IPS-15b (cell line): ENCODE data around the gene MCFD2.

Source experiments
- H3K27me3 ChIP-seq: one replicate; pipeline ENCODE4 v1.6.1; 2013; ENCODE audit warnings: low read length; ENCODE audit not compliant: control insufficient read depth, insufficient read depth
- H3K36me3 ChIP-seq: one replicate; pipeline ENCODE4 v1.6.1; 2013; ENCODE audit warnings: low read length; ENCODE audit not compliant: control insufficient read depth, insufficient read depth
- H3K4me1 ChIP-seq: one replicate; pipeline ENCODE4 v1.6.1; 2013; ENCODE audit warnings: mild to moderate bottlenecking, low read length; ENCODE audit not compliant: control insufficient read depth, insufficient read depth
- H3K4me3 ChIP-seq: one replicate; pipeline ENCODE4 v1.5.1; 2013; ENCODE audit warnings: low read depth, low read length
- H3K9ac ChIP-seq: one replicate; pipeline ENCODE4 v1.6.1; 2013; ENCODE audit warnings: low read depth, mild to moderate bottlenecking, low read length
- H3K9me3 ChIP-seq: one replicate; pipeline ENCODE4 v1.6.1; 2013; ENCODE audit warnings: mild to moderate bottlenecking, low read length; ENCODE audit not compliant: control insufficient read depth, insufficient read depth

MCFD2 gene

GRCh38 chr2:46929612-46930011, 14.0 kb upstream of the MCFD2 start:
- no peaks in the 10 kb centered on the region for H3K36me3 ChIP-seq
- H3K9ac ChIP-seq: no peak overlapping the region
- H3K4me1 ChIP-seq: peaks cover 6% of the 10 kb centered on the region
- no peak overlapping the region for H3K4me3 ChIP-seq
- H3K9me3 ChIP-seq: no peaks in the 10 kb centered on the region
- no peaks in the 10 kb centered on the region for H3K27me3 ChIP-seq

GRCh38 chr2:46926863-46927262, 11.3 kb upstream of the MCFD2 start:
- H3K4me3 ChIP-seq: no peak overlapping the region
- H3K4me1 ChIP-seq: peaks cover 6% of the 10 kb centered on the region

GRCh38 chr2:46925474-46926351, 10.1 kb upstream of the MCFD2 start:
- no peak overlapping the region for H3K4me3 ChIP-seq
- no peaks in the 10 kb centered on the region for H3K36me3 ChIP-seq
- H3K4me1 ChIP-seq: peaks cover 6% of the 10 kb centered on the region
- H3K9ac ChIP-seq: no peak overlapping the region
- H3K9me3 ChIP-seq: no peaks in the 10 kb centered on the region
- no peaks in the 10 kb centered on the region for H3K27me3 ChIP-seq

More at GRCh38 chr2:46926863-46927262, 11.3 kb upstream of the MCFD2 start:
- no peaks in the 10 kb centered on the region for H3K27me3 ChIP-seq
- H3K9ac ChIP-seq: no peak overlapping the region
- no peaks in the 10 kb centered on the region for H3K9me3 ChIP-seq
- no peaks in the 10 kb centered on the region for H3K36me3 ChIP-seq

GRCh38 chr2:46924608-46925007, 9.0 kb upstream of the MCFD2 start:
- peaks cover 6% of the 10 kb centered on the region for H3K4me1 ChIP-seq
- no peaks in the 10 kb centered on the region for H3K36me3 ChIP-seq
- no peaks in the 10 kb centered on the region for H3K27me3 ChIP-seq
- H3K9ac ChIP-seq: no peak overlapping the region
- H3K4me3 ChIP-seq: no peak overlapping the region
- no peaks in the 10 kb centered on the region for H3K9me3 ChIP-seq

DNA sequence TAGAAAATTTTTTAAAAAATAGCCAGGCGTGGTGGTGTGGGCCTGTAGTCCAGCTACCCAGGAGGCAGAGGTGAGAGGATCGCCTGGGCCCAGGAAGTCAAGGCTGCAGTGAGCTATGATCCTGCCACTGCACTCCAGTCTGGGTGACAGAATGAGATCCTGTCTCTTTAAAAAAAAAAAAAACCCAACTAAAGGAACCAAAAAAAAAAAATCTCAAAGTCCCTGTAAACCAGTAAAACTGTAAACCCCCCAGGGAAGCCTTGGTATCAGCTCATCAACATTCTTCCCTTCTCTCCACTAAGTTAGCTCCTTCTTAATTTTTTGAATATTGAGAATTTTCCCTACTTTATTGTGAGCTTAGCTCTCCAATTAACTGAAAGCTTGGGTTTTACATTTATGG, 8.4 kb upstream of the MCFD2 start:
- Histone ChIP-seq H3K9ac (no peak overlapping the region), H3K36me3 (no peaks in the 10 kb centered on the region), H3K4me1 (peaks cover 6% of the 10 kb centered on the region), H3K27me3 (no peaks in the 10 kb centered on the region), H3K4me3 (no peak overlapping the region), H3K9me3 (no peaks in the 10 kb centered on the region)

- no peaks in the 10 kb centered on the region for H3K27me3 ChIP-seq
- H3K9ac ChIP-seq: no peak overlapping the region
These were observed 7.5 kb upstream of the MCFD2 start for GRCh38 chr2:46923041-46923528.

DNA sequence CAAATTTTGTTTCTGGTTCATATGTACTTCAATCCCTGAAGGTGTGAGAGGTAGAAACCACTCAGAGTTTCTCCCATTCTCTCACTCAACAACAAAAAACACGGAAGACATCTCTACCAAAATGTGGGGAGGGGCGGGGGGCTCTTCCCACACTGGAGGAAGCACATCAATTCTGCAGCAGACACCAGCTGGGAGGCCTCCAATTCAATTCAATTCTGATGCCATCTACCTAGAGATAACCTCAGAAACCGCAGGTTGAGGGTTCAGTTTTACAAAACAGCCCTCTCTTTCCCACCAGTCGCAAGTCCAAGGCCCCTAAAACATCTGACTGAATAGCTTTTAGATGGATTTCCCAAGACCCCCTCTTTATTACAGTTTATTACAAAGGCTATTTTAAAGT, 7.0 kb upstream of the MCFD2 start:
- Histone ChIP-seq H3K27me3 (no peaks in the 10 kb centered on the region), H3K4me1 (peaks cover 6% of the 10 kb centered on the region), H3K9me3 (no peaks in the 10 kb centered on the region), H3K9ac (no peak overlapping the region), H3K36me3 (no peaks in the 10 kb centered on the region), H3K4me3 (no peak overlapping the region)

More at GRCh38 chr2:46923041-46923528, 7.5 kb upstream of the MCFD2 start:
- no peak overlapping the region for H3K4me3 ChIP-seq
- H3K4me1 ChIP-seq: peaks cover 6% of the 10 kb centered on the region
- no peaks in the 10 kb centered on the region for H3K9me3 ChIP-seq
- H3K36me3 ChIP-seq: no peaks in the 10 kb centered on the region

- Histone ChIP-seq H3K27me3 (no peaks in the 10 kb centered on the region), H3K9ac (no peak overlapping the region), H3K4me3 (no peak overlapping the region), H3K36me3 (no peaks in the 10 kb centered on the region), H3K4me1 (peaks cover 6% of the 10 kb centered on the region), H3K9me3 (no peaks in the 10 kb centered on the region)
These were observed 6.3 kb upstream of the MCFD2 start for GRCh38 chr2:46921676-46922448.

- Histone ChIP-seq H3K4me1 (no peaks in the 10 kb centered on the region), H3K9ac (no peak overlapping the region)
These were observed 2.0 kb upstream of the MCFD2 start for GRCh38 chr2:46917628-46918027.

DNA sequence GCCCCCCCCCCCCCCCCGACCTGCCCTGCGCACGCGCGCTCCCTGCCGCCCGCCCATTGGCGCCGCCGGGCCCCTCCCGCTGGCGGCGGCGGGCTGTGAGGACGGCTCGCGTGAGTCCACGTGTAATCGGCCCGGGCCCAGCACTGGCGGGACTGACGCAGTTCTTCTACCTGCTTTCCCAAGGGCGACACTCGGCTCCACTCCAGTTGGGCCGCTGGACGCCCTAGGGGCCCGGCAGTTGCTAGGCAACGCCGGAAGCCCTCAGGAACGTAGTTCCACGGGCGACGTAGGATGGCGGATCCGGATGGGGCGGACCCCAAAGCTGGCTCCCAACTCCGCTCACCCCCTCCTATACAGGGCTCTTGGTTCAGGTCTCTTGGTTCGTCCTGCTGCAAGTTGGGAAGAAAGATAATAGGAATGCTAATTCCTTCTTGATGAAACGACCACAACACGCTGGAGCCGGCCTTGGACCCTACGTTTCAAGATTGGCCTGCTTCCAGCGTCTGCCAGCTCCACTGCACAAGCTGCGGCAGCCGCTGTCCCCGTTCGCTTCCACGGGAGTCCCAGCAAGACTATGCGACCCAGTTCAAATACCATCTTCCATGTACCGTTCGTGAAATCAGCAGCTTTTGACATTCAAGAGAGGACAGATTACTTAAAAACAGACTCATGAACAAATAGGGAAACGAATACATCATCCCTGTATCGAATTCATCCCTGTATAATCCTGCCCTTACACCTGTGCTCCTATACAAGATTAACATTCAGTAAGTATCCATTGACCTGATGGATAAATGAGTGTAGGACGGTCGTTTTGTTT, 415 bp upstream of the MCFD2 start:
- Histone ChIP-seq H3K9ac (peak overlapping the region; percentile 79), H3K4me1 (no peaks in the 10 kb centered on the region), H3K36me3 (peaks cover 3% of the 10 kb centered on the region), H3K27me3 (no peaks in the 10 kb centered on the region), H3K9me3 (no peaks in the 10 kb centered on the region), H3K4me3 (peak overlapping the region; percentile 100)

More at GRCh38 chr2:46917628-46918027, 2.0 kb upstream of the MCFD2 start:
- Histone ChIP-seq H3K36me3 (peaks cover 3% of the 10 kb centered on the region), H3K27me3 (no peaks in the 10 kb centered on the region), H3K9me3 (no peaks in the 10 kb centered on the region), H3K4me3 (no peak overlapping the region)

DNA sequence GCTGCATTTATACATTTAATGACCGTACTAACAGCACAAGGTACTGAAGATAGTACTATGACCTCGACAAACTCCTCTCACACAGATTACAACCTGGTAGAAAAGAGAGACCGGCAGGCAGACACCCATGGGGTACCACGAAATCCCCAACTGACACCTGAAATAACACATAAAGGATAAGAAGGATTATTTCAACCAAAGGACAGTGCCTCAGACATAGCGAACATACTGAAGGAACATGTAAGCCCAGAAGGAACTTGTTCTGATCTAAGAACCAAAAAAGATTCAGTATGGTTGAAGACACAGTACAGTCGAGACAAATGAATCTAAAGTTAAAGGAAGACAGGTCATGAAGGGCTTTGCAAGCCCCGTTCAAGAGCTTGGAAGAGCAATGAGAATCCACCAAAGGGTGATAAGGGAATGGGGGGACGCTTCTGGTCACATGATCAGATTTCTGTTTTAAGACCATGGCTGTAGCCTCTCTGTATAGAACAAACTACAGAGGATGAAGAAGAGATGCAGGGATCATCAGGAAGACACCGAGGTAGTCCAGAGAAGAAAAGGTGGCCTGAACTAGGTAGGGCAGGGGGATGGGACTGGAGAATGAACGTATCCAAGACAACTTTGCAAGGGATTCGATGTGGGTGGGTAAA, 902 bp downstream of the MCFD2 start:
- H3K9me3 ChIP-seq: no peaks in the 10 kb centered on the region
- no peaks in the 10 kb centered on the region for H3K4me1 ChIP-seq
- no peaks in the 10 kb centered on the region for H3K27me3 ChIP-seq
- peaks cover 5% of the 10 kb centered on the region for H3K36me3 ChIP-seq
- peak overlapping the region; percentile 100 for H3K4me3 ChIP-seq
- H3K9ac ChIP-seq: peak overlapping the region; percentile 88
